GM23338 (cell line): ENCODE results near the gene LAPTM5.

Experiments
- CREB1 ChIP-seq: fragments of 250-450 bp; sonication (Bioruptor Pico); IDR thresholded peaks from 2 replicates; pipeline ENCODE4 v1.5.0; 2020; ENCODE audit warnings: low read depth, mild to moderate bottlenecking, moderate library complexity
- CTCF ChIP-seq, 2 experiments: fragments of 200-600 bp in 1 of 2; sonication (generic) in 1 of 2; conservative IDR thresholded peaks; 2 replicates each; pipeline versions ENCODE4 v1.5.1 to v1.6.1; 2016 to 2017; ENCODE audit warnings: antibody characterized with exemption in 2 of 2, low read depth in 2 of 2, mild to moderate bottlenecking in 2 of 2, moderate library complexity in 1 of 2
- EZH2phosphoT487 ChIP-seq: fragments of 200-600 bp; sonication (generic); IDR thresholded peaks from one replicate; pipeline ENCODE4 v1.8.1; 2018; ENCODE audit warnings: antibody characterized with exemption; ENCODE audit not compliant: unreplicated experiment

GRCh38 chr1:30757352-30758120, at the start of gene LAPTM5:
- no peak for TF ChIP-seq CTCF (conservative IDR thresholded peaks at IDR 0.05; ENCODE audit: low read depth in 2 of 2)
- TF ChIP-seq EZH2phosphoT487, result no peak
- TF ChIP-seq CREB1 (CRISPR knock-in tag), result no peak
